Measurements from ENCODE around the gene SLC4A9. TPM values are rescaled to one million over a fixed set of nuclear protein-coding genes. Genes with fewer than 3 reads are reported as not detected.
"Not testable (repeated sequence)": the region's sequence is repeated elsewhere in the genome, so short reads cannot be mapped to it uniquely, and the experiment has no call there.

SLC4A9 gene
- total RNA-seq, 1 donor from 2014 or later = under 0.01 TPM

GRCh38 chr5:140338336-140338735 is 21.7 kb upstream of the SLC4A9 start:
- DNase-seq (ENCODE audit: low spot score in 2 of 2) = no peak
- FAIRE-seq = no peak

- FAIRE-seq = no peak
- no peak for DNase-seq (ENCODE audit: low spot score in 2 of 2)
Measured at GRCh38 chr5:140338908-140339307, 21.1 kb upstream of the SLC4A9 start.

GRCh38 chr5:140339636-140340035 is 20.4 kb upstream of the SLC4A9 start:
- DNase-seq (ENCODE audit: low spot score in 2 of 2) (no peak), FAIRE-seq (no peak)

- DNase-seq (ENCODE audit: low spot score in 2 of 2) (no peak), FAIRE-seq (no peak)
Measured at GRCh38 chr5:140340605-140341121, 19.3 kb upstream of the SLC4A9 start.

- DNase-seq (ENCODE audit: low spot score in 2 of 2) (peak in 1 of 2 donors; percentile 56), FAIRE-seq (no peak)
Measured at GRCh38 chr5:140341591-140341990, 18.4 kb upstream of the SLC4A9 start.

GRCh38 chr5:140342287-140342686 is 17.7 kb upstream of the SLC4A9 start:
- DNase-seq (ENCODE audit: low spot score in 2 of 2) (no peak), FAIRE-seq (no peak)

- FAIRE-seq = no peak
Measured at GRCh38 chr5:140342896-140343295, 17.1 kb upstream of the SLC4A9 start.

GRCh38 chr5:140343849-140344248 is 16.1 kb upstream of the SLC4A9 start:
- not testable (repeated sequence) for FAIRE-seq; DNase-seq (ENCODE audit: low spot score in 2 of 2)

More at GRCh38 chr5:140342896-140343295, 17.1 kb upstream of the SLC4A9 start:
- no peak for DNase-seq (ENCODE audit: low spot score in 2 of 2)

GRCh38 chr5:140344683-140345423 is 15.1 kb upstream of the SLC4A9 start:
- FAIRE-seq (no peak), DNase-seq (ENCODE audit: low spot score in 2 of 2) (no peak)

- peak; percentile 74 to 75 for DNase-seq (ENCODE audit: low spot score in 2 of 2)
- no peak for FAIRE-seq
Measured at GRCh38 chr5:140345919-140346347, 14.1 kb upstream of the SLC4A9 start.

GRCh38 chr5:140346348-140347221 is 13.4 kb upstream of the SLC4A9 start, which contains the start of gene HBEGF:
Gene HBEGF, minus strand, starts transcription at chr5:140346603. Its CDS starts 275 bp downstream, at chr5:140346328.
- DNase-seq (ENCODE audit: low spot score in 2 of 2) (peak; percentile 93 to 94), FAIRE-seq (no peak)

GRCh38 chr5:140347360-140347759 is 12.6 kb upstream of the SLC4A9 start:
- DNase-seq (ENCODE audit: low spot score in 2 of 2) (no peak), FAIRE-seq (no peak)

- DNase-seq (ENCODE audit: low spot score in 2 of 2) = no peak
- no peak for FAIRE-seq
Measured at GRCh38 chr5:140348104-140348503, 11.9 kb upstream of the SLC4A9 start.

GRCh38 chr5:140349244-140349643 is 10.8 kb upstream of the SLC4A9 start:
- no peak for FAIRE-seq
- no peak for DNase-seq (ENCODE audit: low spot score in 2 of 2)

- DNase-seq (ENCODE audit: low spot score in 2 of 2) (peak in 1 of 2 donors; percentile 57), FAIRE-seq (no peak)
Measured at GRCh38 chr5:140351609-140352334, 8.2 kb upstream of the SLC4A9 start.

- DNase-seq (ENCODE audit: low spot score in 2 of 2) (no peak), FAIRE-seq (no peak)
Measured at GRCh38 chr5:140355546-140355945, 4.4 kb upstream of the SLC4A9 start.

GRCh38 chr5:140356853-140357725 is 2.9 kb upstream of the SLC4A9 start:
- DNase-seq (ENCODE audit: low spot score in 2 of 2) (no peak), FAIRE-seq (no peak)

GRCh38 chr5:140357726-140358093 is 2.3 kb upstream of the SLC4A9 start:
- DNase-seq (ENCODE audit: low spot score in 2 of 2) (peak; percentile 73 to 87), FAIRE-seq (no peak)

GRCh38 chr5:140358738-140359310 is 1.2 kb upstream of the SLC4A9 start:
- FAIRE-seq = no peak

More at GRCh38 chr5:140358738-140359310, 1.2 kb upstream of the SLC4A9 start:
- DNase-seq (ENCODE audit: low spot score in 2 of 2) = no peak
